HCT116 (cell line): ENCODE results near the gene KCNK1. TPM values are rescaled to one million over a fixed set of nuclear protein-coding genes. Genes with fewer than 3 reads are reported as not detected.

Experiments
- ATAC-seq: fragments of 200-7000 bp; cut with Tn5 transposase; 2 replicates; pipeline ENCODE4 v1.9.1; 2020; ENCODE audit warnings: mild to moderate bottlenecking, moderate library complexity
- BruUV-seq: library from RNA; stranded (reverse); fragments of 400-500 nt; replicated peaks from 2 replicates; lab custom pipeline; 2021; lab: Mats Ljungman, UMichigan
- CTCF ChIA-PET: fragments of 300-600 bp; sonication (Branson Sonifier 250); formaldehyde crosslinking; loops from one replicate; lab custom pipeline; 2021; ENCODE audit warnings: antibody characterized with exemption; lab: Charles Lee
- POLR2A ChIA-PET: fragments of 300-600, 350-600 bp; sonication (Branson Sonifier 250); formaldehyde crosslinking; loops from one replicate; lab custom pipeline; 2021; ENCODE audit warnings: antibody characterized with exemption; lab: Charles Lee
- RAD21 ChIA-PET, 2 experiments: fragments of 300-600 bp; sonication (Branson Sonifier 250); formaldehyde crosslinking; loops; one replicate each; lab custom pipeline; 2023; ENCODE audit warnings: low total read pairs in 2 of 2; ENCODE audit not compliant: uncharacterized antibody in 2 of 2, unreplicated experiment in 2 of 2, low non-redundant PET in 1 of 2; lab: Charles Lee
- DNase-seq: peaks from one replicate; pipeline ENCODE4 v3.0.0-alpha.2; 2010; ENCODE audit warnings: low read depth, low spot score
- H2AFZ ChIP-seq: fragments of 200-600 bp; shearing (Covaris generic), sonication (generic); 2 replicates; pipeline ENCODE4 v1.6.1; 2017; ENCODE audit warnings: low read depth, mixed run types, mixed read lengths, antibody characterized with exemption, low read length; ENCODE audit not compliant: poor library complexity, severe bottlenecking
- H3K27ac ChIP-seq: 2 replicates; pipeline ENCODE4 v1.5.1; 2012; ENCODE audit warnings: low read depth, low read length
- H3K27me3 ChIP-seq: fragments of 200-600 bp; sonication (generic); 2 replicates; pipeline ENCODE4 v1.6.1; 2016; ENCODE audit warnings: mixed run types, low read length, mixed read lengths; ENCODE audit not compliant: insufficient read depth
- H3K36me3 ChIP-seq, 2 experiments: fragments of 200-500 bp in 1 of 2; fragments of 200-600 bp in 1 of 2; sonication (Bioruptor generic) in 1 of 2; sonication (generic) in 1 of 2; 2 replicates each; pipeline versions ENCODE4 v1.5.1 to v1.6.1; 2014 to 2016; ENCODE audit warnings: low read length in 2 of 2, inconsistent platforms in 1 of 2, mixed read lengths in 1 of 2, mixed run types in 1 of 2; ENCODE audit not compliant: insufficient read depth in 2 of 2, control insufficient read depth in 1 of 2
- H3K4me1 ChIP-seq, 2 experiments: fragments of 200-600 bp in 1 of 2; sonication (generic) in 1 of 2; 2 replicates each; pipeline versions ENCODE4 v1.5.1 to v1.6.1; 2012 to 2017; ENCODE audit warnings: low read length in 2 of 2, inconsistent platforms in 1 of 2, mild to moderate bottlenecking in 1 of 2, mixed read lengths in 1 of 2, mixed run types in 1 of 2, moderate library complexity in 1 of 2; ENCODE audit not compliant: insufficient read depth in 2 of 2, control insufficient read depth in 1 of 2
- H3K4me2 ChIP-seq: fragments of 200-600 bp; sonication (generic); 2 replicates; pipeline ENCODE4 v1.6.1; 2017; ENCODE audit warnings: mixed run types, low read length, mixed read lengths
- H3K4me3 ChIP-seq, 2 experiments: fragments of 200-600 bp in 1 of 2; sonication (generic) in 1 of 2; replicated peaks in 1 of 2; 2 replicates each; pipeline ENCODE4 v1.5.1; 2011 to 2016; ENCODE audit warnings: low read length in 2 of 2, control low read depth in 1 of 2, low read depth in 1 of 2, mild to moderate bottlenecking in 1 of 2, mixed read lengths in 1 of 2, mixed run types in 1 of 2
- H3K79me2 ChIP-seq: fragments of 200-600 bp; sonication (generic); 2 replicates; pipeline ENCODE4 v1.6.1; 2017; ENCODE audit warnings: mild to moderate bottlenecking, mixed run types, low read length, moderate library complexity, mixed read lengths; ENCODE audit not compliant: insufficient read depth
- H3K9ac ChIP-seq: fragments of 200-600 bp; sonication (generic); 2 replicates; pipeline ENCODE4 v1.6.1; 2016; ENCODE audit warnings: low read length, mixed read lengths
- H3K9me2 ChIP-seq: fragments of 200-600 bp; sonication (generic), shearing (Covaris generic); 2 replicates; pipeline ENCODE4 v1.6.1; 2017; ENCODE audit warnings: mixed run types, mild to moderate bottlenecking, moderate library complexity; ENCODE audit not compliant: insufficient read depth
- H3K9me3 ChIP-seq, 2 experiments: fragments of 200-500 bp in 1 of 2; fragments of 200-600 bp in 1 of 2; sonication (Bioruptor generic) in 1 of 2; sonication (generic) in 1 of 2; 2 replicates each; pipeline ENCODE4 v1.6.1; 2014 to 2017; ENCODE audit warnings: low read length in 2 of 2, mixed read lengths in 2 of 2, inconsistent platforms in 1 of 2, low read depth in 1 of 2, mild to moderate bottlenecking in 1 of 2, mixed run types in 1 of 2, moderate library complexity in 1 of 2; ENCODE audit not compliant: control insufficient read depth in 1 of 2, insufficient read depth in 1 of 2
- H4K20me1 ChIP-seq: fragments of 200-600 bp; sonication (generic), shearing (Covaris generic); 2 replicates; pipeline ENCODE4 v1.6.1; 2017; ENCODE audit warnings: mixed run types, mild to moderate bottlenecking, moderate library complexity; ENCODE audit not compliant: insufficient read depth
- ATF3 ChIP-seq: IDR thresholded peaks from 2 replicates; pipeline ENCODE4 v1.6.1; 2012
- EGR1 ChIP-seq: IDR thresholded peaks from 2 replicates; pipeline ENCODE4 v1.6.1; 2012; ENCODE audit warnings: low read depth
- POLR2AphosphoS5 ChIP-seq: IDR thresholded peaks from 2 replicates; pipeline ENCODE4 v1.6.1; 2011; ENCODE audit warnings: mild to moderate bottlenecking, low read depth, low read length, moderate library complexity
- REST ChIP-seq: IDR thresholded peaks from 2 replicates; pipeline ENCODE4 v1.6.1; 2012; ENCODE audit warnings: low read depth
- SP1 ChIP-seq: IDR thresholded peaks from 2 replicates; pipeline ENCODE4 v1.6.1; 2012; ENCODE audit warnings: low read depth
- TCF7L2 ChIP-seq: IDR thresholded peaks from 2 replicates; pipeline ENCODE4 v1.7.0; 2011; ENCODE audit warnings: borderline replicate concordance, inconsistent platforms; ENCODE audit not compliant: insufficient read depth, insufficient read length; ENCODE audit errors: extremely low read depth
- YY1 ChIP-seq: IDR thresholded peaks from 2 replicates; pipeline ENCODE4 v1.6.1; 2011; ENCODE audit warnings: low read length, low read depth, moderate library complexity, mild to moderate bottlenecking; ENCODE audit not compliant: insufficient replicate concordance; ENCODE audit errors: extremely low read depth
- ZFX ChIP-seq: fragments of 450-650 bp; IDR thresholded peaks from 2 replicates; pipeline ENCODE4 v1.6.1; 2017
- ZNF274 ChIP-seq: fragments of 200-500 bp; sonication (Bioruptor generic); IDR thresholded peaks from 2 replicates; pipeline ENCODE4 v1.6.1; 2014; ENCODE audit warnings: mild to moderate bottlenecking, low read depth, low read length, inconsistent platforms
- intact Hi-C: fragments of 100-400 bp; cut with micrococcal nuclease; formaldehyde crosslinking; loops from 2 replicates; pipeline ENCODE4 v1.10.0; 2022
- total RNA-seq: library from RNA; stranded (reverse); gene quantifications from one replicate; pipeline ENCODE4 v1.2.1, GENCODE V29; 2021; ENCODE audit not compliant: unreplicated experiment
- TF ChIP-seq, protein P1 (sequence below): IDR thresholded peaks from 2 replicates; pipeline ENCODE4 v1.6.1; 2011; ENCODE audit warnings: mild to moderate bottlenecking, low read length, moderate library complexity; ENCODE audit not compliant: insufficient replicate concordance; ENCODE audit errors: extremely low read depth

KCNK1 gene
- total RNA-seq, 1 experiment from 2014 or later, result 28.4 TPM

- no peak overlapping the region for H3K4me2 ChIP-seq
- no peak overlapping the region for H3K9ac ChIP-seq
- intact Hi-C loops, result no loop called here
- TF ChIP-seq ZNF274 (no peak), SP1 (no peak), ATF3 (no peak), TCF7L2 (no peak), YY1 (no peak), REST (no peak), ZFX (no peak), POLR2AphosphoS5 (no peak), EGR1 (no peak)
- TF ChIP-seq, protein P1, sequence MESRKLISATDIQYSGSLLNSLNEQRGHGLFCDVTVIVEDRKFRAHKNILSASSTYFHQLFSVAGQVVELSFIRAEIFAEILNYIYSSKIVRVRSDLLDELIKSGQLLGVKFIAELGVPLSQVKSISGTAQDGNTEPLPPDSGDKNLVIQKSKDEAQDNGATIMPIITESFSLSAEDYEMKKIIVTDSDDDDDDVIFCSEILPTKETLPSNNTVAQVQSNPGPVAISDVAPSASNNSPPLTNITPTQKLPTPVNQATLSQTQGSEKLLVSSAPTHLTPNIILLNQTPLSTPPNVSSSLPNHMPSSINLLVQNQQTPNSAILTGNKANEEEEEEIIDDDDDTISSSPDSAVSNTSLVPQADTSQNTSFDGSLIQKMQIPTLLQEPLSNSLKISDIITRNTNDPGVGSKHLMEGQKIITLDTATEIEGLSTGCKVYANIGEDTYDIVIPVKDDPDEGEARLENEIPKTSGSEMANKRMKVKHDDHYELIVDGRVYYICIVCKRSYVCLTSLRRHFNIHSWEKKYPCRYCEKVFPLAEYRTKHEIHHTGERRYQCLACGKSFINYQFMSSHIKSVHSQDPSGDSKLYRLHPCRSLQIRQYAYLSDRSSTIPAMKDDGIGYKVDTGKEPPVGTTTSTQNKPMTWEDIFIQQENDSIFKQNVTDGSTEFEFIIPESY, result no peak
- no TSS peak for BruUV-seq
- H2AFZ ChIP-seq, result no peak overlapping the region
- DNase-seq (no peak), ATAC-seq (no peak)
- no peak overlapping the region for H3K27ac ChIP-seq
- no peaks in the 10 kb centered on the region for H3K27me3 ChIP-seq
- no peaks in the 10 kb centered on the region for H3K9me2 ChIP-seq
- ChIA-PET CTCF (no interaction called here), POLR2A (no interaction called here), RAD21 (no interaction called here)
- no peaks in the 10 kb centered on the region for H4K20me1 ChIP-seq
- no peaks in the 10 kb centered on the region for H3K79me2 ChIP-seq
- no peaks in the 10 kb centered on the region for H3K9me3 ChIP-seq
- no peaks in the 10 kb centered on the region for H3K4me1 ChIP-seq
- no peaks in the 10 kb centered on the region for H3K36me3 ChIP-seq
- H3K4me3 ChIP-seq, result no peak overlapping the region
Observed at GRCh38 chr1:233718057-233718456, 104.2 kb downstream of the KCNK1 start.
